ENCODE measurements around the gene GLIS1. TPM values are rescaled to one million over a fixed set of nuclear protein-coding genes. Genes with fewer than 3 reads are reported as not detected.

Gene GLIS1
- total RNA-seq, 1 donor from 2014 or later = 17.4 TPM

DNA sequence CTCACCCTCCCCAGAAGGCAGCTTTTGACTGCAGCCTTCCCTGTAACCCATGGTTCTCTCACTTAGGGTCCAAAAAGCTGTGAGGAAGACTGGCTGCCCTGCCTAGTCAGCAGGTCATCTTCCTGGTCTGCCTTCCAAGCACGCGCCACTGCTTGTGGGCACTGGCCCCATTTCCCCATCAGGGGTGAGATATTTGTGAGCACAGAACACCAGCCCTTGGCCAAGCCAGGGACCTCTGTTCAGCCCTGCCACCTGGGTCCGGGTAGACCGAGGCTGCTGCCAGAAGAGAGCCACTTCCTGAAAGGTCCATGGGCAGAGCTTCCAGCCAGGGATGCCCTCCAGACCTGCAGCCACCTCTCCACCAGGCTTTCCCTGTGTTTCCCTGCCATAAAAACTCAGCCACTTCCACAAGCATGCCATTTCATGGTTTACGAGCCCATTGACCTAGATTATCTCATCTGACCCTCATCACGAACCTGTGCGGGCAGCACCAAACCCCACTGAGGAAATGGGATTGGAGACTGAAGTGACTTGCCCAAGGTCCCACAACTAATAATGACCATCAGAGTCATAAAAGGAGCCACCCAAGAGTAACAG lies 40.5 kb downstream of the GLIS1 start:
- H3K4me3 Mint-ChIP-seq (ENCODE audit: unreplicated experiment) = no peak overlapping the region
- H3K4me1 Mint-ChIP-seq (ENCODE audit: low read depth) = peaks cover 51% of the 10 kb centered on the region
- H3K36me3 Mint-ChIP-seq (ENCODE audit: low read depth) = peaks cover 6% of the 10 kb centered on the region
- no peak overlapping the region for H3K27ac Mint-ChIP-seq (ENCODE audit: unreplicated experiment)
- TF ChIP-seq, protein P1, sequence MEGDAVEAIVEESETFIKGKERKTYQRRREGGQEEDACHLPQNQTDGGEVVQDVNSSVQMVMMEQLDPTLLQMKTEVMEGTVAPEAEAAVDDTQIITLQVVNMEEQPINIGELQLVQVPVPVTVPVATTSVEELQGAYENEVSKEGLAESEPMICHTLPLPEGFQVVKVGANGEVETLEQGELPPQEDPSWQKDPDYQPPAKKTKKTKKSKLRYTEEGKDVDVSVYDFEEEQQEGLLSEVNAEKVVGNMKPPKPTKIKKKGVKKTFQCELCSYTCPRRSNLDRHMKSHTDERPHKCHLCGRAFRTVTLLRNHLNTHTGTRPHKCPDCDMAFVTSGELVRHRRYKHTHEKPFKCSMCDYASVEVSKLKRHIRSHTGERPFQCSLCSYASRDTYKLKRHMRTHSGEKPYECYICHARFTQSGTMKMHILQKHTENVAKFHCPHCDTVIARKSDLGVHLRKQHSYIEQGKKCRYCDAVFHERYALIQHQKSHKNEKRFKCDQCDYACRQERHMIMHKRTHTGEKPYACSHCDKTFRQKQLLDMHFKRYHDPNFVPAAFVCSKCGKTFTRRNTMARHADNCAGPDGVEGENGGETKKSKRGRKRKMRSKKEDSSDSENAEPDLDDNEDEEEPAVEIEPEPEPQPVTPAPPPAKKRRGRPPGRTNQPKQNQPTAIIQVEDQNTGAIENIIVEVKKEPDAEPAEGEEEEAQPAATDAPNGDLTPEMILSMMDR (IDR thresholded peaks at IDR 0.05) = no peak
- DNase-seq (ENCODE audit: low spot score) = no peak
- peaks cover 3% of the 10 kb centered on the region for H3K9me3 Mint-ChIP-seq (ENCODE audit: low read depth)
- H3K27me3 Mint-ChIP-seq (ENCODE audit: low read depth) = no peaks in the 10 kb centered on the region

DNA sequence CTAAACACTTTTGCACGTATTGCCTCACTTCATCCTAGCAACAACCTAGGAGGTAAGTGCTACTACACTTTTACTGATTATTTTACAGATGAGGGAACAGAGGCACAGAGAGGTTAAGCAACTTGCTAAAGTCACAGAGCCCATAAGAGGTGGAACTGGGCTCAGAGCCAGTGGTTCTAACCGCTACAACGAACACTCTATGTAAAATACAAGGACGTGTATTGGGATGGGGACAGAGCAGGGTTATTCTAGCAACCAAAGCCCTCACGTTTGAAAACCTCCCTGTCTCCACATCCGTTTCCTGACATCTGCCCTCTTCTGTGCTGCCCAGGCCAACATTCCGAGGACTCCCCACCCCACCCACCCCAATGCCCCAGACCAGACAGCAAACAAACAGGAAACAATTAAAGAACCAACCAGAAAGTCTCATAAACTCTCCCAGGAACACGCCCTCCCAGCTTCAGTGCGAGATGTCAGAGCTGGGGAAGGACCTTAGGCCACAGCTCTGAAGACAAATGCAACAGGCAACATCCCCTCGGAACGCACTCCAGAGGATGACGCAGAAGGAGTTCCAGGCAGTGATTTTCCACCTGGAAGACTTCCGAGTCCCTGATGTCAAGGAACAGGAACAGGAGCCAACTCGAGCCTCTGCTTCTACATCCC lies 41.1 kb downstream of the GLIS1 start:
- Mint-ChIP-seq H3K27me3 (ENCODE audit: low read depth) (no peaks in the 10 kb centered on the region), H3K9me3 (ENCODE audit: low read depth) (peaks cover 3% of the 10 kb centered on the region), H3K36me3 (ENCODE audit: low read depth) (peaks cover 6% of the 10 kb centered on the region), H3K4me3 (ENCODE audit: unreplicated experiment) (no peak overlapping the region), H3K4me1 (ENCODE audit: low read depth) (peaks cover 54% of the 10 kb centered on the region), H3K27ac (ENCODE audit: unreplicated experiment) (no peak overlapping the region)
- DNase-seq (ENCODE audit: low spot score) = no peak
- TF ChIP-seq, protein P1 (IDR thresholded peaks at IDR 0.05) = no peak

DNA sequence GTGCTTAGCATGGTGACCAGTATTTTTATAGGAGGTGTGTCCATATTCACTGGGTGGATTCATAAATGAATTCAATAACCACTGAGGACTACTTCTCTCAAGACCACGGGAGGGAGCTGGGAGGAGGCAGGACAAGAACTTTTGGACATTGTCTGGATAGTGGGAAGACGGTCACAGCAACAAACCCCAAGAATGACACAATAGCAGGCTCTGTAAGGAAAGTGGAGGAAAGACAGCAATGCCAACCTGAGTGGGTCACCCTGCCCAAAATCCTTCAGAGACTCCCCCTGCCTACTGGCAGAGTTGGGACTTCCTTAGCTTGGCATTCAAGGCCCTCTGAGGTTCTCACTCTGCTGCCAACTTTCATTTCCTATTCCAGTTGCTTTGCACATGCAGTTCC lies 42.0 kb downstream of the GLIS1 start:
- TF ChIP-seq, protein P1 (IDR thresholded peaks at IDR 0.05) = no peak
- H3K27me3 Mint-ChIP-seq (ENCODE audit: low read depth) = no peaks in the 10 kb centered on the region
- H3K9me3 Mint-ChIP-seq (ENCODE audit: low read depth) = peaks cover 3% of the 10 kb centered on the region
- peaks cover 6% of the 10 kb centered on the region for H3K36me3 Mint-ChIP-seq (ENCODE audit: low read depth)
- H3K27ac Mint-ChIP-seq (ENCODE audit: unreplicated experiment) = no peak overlapping the region
- DNase-seq (ENCODE audit: low spot score) = no peak
- H3K4me1 Mint-ChIP-seq (ENCODE audit: low read depth) = peaks cover 62% of the 10 kb centered on the region
- no peak overlapping the region for H3K4me3 Mint-ChIP-seq (ENCODE audit: unreplicated experiment)

DNA sequence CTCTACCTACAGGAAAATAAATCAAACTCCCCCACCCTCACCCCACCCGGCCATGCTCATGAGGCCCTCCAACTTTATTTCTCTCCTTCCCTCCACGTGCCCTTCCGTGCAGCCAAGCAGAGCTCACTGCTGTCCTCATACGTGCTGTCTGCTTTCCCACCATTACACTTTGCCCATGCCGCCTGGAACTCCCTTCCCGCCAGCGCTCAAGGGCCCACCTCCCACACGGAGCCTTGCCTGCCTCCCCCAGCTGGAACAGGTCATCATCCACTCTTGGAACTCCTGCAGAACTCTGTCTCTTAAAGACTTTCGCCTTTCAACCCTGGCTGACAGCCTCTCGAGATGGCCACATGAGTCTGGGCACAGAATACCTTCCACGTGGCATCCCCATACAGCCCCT lies 42.4 kb downstream of the GLIS1 start:
- DNase-seq (ENCODE audit: low spot score) = no peak
- Mint-ChIP-seq H3K36me3 (ENCODE audit: low read depth) (peaks cover 6% of the 10 kb centered on the region), H3K9me3 (ENCODE audit: low read depth) (peaks cover 3% of the 10 kb centered on the region), H3K4me3 (ENCODE audit: unreplicated experiment) (no peak overlapping the region), H3K4me1 (ENCODE audit: low read depth) (peaks cover 66% of the 10 kb centered on the region), H3K27me3 (ENCODE audit: low read depth) (no peaks in the 10 kb centered on the region), H3K27ac (ENCODE audit: unreplicated experiment) (no peak overlapping the region)
- TF ChIP-seq, protein P1 (IDR thresholded peaks at IDR 0.05) = no peak

DNA sequence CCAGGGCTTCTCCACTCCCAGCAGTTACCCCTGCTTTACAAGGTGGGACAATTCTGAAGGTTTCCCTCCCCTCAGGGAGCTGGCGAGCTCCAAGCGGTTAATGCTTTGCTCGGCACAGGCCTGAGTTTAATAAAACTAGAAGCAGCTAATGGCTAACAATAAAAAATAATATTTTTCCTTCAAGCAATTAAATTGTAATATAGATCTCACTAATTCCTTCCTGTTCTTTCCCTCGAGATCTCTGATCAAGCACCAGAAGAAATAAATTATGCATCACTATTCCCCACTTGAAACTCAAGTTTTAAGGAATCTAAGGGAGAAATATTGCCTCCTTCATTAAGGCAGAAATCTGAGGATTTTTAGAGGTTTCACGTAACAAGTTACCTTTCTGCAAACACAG lies 42.9 kb downstream of the GLIS1 start:
- no peak overlapping the region for H3K27ac Mint-ChIP-seq (ENCODE audit: unreplicated experiment)
- peaks cover 71% of the 10 kb centered on the region for H3K4me1 Mint-ChIP-seq (ENCODE audit: low read depth)
- H3K27me3 Mint-ChIP-seq (ENCODE audit: low read depth) = no peaks in the 10 kb centered on the region
- no peak for DNase-seq (ENCODE audit: low spot score)
- H3K9me3 Mint-ChIP-seq (ENCODE audit: low read depth) = peaks cover 3% of the 10 kb centered on the region
- H3K4me3 Mint-ChIP-seq (ENCODE audit: unreplicated experiment) = no peak overlapping the region
- TF ChIP-seq, protein P1 (IDR thresholded peaks at IDR 0.05) = no peak
- H3K36me3 Mint-ChIP-seq (ENCODE audit: low read depth) = peaks cover 6% of the 10 kb centered on the region
